GM19328 (cell line): ENCODE measurements around the gene PARD3.

ENCODE experiments used
- ATAC-seq: cut with Tn5 transposase; IDR thresholded peaks from one replicate; pipeline ENCODE4 v1.9.1; 2021; ENCODE audit warnings: mild to moderate bottlenecking, moderate library complexity; ENCODE audit not compliant: unreplicated experiment

PARD3 gene

DNA sequence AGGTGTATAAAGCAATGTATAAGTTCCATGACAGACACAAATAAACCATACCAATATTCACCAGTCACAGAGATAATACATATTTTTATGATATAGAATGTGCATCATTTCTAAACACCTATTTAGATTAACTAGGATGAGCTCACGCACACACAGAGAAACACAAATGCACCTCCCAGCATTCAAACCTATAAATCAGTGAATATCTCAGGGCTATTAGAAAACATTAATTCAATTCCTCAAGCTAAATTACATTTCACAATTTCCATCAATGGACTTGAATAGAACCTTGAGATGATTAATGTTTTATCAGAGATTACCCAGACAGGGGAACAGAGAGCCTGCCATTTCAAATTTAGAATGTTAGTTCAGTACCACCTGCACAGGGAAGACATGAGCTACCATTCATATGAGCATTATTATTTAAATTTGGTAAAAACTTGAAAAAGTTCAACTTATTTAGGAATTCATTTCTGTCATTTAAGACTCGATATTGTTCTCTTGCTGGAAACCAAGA lies 221.7 kb downstream of the PARD3 start:
- no peak for ATAC-seq

DNA sequence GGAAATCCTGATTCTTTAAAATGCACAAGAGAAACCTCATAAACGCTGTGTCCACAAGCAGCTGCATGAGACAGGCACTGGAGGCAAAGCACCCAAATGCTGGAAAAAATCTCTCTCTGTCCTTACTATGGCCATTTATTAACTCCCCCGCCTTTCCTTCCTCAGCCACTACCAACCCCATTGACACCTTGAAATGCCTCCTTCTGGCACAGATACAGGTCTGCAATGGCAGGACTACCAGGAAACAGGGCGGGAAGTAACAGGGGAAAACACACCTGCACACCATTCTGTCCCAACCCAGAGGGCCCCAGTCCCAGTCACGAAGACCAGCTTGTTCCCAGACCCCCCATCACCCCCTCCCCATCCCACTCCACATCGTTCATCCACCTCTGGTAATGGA lies 224.3 kb downstream of the PARD3 start:
- ATAC-seq = no peak

DNA sequence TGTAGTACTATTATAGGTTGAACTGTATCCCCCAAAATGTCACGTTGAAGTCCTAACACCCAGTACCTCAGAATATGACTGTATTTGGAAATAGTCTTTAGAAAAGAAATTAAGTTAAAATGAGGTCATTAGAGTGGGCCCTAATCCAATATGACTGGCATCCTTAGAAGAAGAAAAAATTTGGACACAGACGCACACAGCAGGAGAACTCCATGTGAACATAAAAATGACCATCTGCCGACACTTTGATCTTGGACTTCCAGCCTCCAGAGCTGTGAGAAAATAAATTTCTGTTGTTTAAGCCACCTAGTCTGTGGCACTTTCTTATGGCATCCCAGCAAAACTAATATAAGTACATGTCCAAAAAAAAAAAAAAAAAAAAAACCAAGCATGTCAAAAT lies 225.8 kb downstream of the PARD3 start:
- no peak for ATAC-seq

DNA sequence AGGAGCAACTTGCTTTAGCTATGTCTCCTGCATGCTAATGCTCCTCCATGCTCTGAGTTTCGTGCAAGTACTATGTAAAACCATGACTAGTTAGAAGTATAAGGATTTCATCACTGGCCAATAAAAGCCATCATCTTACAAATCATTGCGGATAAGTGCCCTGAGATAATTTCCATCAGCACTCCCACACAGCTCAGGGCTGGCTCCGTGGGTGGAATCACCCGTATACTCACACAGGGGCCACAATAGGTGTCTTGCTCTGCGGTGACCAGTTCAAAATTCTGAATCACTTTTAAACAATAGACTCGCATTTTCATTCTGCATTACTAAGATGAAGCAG lies 227.4 kb downstream of the PARD3 start:
- no peak for ATAC-seq

DNA sequence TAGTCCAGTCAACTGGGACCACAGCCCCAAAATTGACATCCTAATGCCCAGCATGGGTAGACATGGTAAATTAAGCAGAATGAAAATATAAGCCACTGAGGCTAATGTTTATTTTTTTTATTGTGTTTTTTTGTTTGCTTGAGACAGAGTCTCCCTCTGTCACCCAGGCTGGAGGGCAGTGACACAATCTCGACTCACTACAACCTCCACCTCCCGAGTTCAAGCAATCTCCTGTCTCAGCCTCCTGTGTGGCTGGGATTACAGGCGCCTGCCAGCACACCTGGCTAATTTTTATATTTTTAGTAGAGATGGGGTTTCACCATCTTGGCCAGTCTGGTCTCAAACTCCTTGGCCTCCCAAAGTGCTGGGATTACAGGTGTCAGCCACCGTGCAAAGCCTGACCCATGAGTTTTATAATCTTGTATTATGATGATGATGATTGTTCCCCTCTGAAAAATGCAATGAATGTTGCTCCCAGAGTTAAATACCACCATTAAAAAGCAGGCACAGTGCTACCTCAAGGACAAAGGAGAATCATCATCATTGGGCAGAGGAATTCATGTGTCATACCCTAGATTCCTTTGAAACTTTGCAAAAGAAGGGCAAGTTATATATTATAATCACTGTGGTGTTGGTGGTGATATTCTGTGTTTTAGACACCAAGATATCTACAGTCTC lies 228.0 kb downstream of the PARD3 start:
- ATAC-seq = no peak

DNA sequence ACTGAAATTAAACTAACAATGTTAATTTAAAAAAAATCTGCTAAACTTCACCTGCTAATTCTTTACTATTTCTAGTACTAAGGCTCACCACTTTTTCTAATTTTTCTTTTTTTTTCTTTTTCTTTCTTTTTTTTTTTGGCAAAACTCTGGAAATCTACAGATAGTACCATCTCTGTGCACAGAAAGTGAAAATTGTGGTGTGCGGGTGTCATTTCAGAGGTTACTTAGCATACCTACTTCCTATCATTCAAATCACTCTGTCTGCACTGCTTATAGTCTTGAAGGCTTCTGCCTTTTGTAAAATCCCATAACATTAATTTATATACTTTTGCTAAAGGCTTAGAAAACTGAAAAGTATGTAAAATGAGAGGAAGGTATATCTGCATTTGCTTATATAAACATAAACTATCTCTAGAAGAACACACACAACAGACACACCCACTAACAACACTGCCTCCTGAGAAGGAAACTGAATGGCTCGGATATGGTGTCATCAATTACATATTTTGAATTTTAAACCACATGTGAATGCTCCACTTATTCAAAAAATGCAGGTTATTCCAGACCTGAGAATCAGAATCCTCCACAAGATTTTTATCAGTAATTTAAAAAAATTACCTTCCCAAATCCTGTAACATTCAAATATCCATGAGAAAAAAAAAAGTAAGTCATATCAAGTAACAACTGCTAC lies 229.5 kb downstream of the PARD3 start:
- ATAC-seq = no peak

DNA sequence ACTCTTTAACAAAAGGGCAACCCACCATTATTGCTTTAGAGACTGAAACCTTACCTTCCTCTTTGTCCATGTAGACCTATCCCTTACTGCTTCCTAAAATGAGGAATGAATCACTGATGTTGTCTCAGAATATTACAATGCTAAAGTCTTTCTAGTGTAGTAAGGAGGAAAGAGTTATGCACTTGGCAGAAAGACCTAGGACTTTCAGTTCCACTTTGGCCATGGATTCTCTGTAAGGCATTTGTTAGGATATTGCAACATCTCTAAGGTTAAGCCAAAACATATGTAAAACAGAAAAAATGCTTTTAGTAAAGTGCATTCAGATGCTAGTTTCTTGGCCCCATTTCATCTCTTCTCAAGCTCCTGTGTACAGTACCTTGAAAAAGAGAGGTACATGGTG lies 230.9 kb downstream of the PARD3 start:
- no peak for ATAC-seq

DNA sequence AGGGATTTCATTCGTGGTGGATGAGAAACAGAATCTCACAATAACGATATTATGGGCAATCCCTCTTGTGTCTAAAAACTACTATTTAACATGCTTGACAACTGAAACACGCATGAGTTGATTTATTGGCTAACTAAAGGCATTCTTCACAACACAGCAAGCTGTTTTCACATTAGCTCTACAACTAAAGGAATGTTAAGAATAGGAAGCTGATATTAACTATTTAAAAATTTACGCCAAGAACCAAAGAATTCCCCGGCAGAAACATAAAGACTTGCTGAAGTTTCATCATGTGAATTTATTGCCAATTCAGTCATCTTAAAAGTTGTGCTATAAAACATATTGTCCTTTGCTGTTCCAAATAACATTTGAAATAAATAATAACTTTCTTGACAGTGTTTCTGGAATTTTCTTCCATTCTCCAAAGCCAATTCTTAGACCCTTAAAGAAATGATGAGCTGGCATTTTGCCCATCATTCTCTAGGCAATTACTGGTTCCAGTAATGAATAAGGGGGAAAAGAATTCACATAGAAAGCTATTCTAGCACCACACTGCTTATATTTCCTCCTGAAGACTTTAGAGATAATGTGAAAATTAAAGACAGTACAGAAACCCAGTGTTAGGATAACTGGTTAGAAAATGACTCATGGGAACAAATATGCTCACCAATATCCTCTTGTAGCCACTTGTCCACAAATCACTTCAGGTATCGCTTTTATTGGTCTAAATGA lies 233.1 kb downstream of the PARD3 start:
- no peak for ATAC-seq

DNA sequence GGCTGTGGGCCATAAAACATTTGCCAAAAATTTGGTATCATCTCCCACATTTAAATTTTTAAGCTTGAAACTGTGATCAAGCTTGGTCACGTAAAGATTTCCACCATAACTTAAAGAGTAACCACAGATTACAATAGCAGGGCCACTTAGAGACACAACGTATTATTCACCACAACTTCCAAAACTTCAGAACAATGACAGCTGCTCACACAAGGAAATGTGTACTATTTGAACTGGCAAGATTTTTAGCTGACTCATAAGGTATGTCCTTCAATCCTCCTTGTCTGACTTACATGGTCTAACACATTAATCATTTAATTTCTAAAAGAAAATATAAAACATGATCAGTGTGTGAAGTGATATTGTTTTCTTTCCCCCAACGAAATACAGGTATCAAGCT lies 234.5 kb downstream of the PARD3 start:
- no peak for ATAC-seq

DNA sequence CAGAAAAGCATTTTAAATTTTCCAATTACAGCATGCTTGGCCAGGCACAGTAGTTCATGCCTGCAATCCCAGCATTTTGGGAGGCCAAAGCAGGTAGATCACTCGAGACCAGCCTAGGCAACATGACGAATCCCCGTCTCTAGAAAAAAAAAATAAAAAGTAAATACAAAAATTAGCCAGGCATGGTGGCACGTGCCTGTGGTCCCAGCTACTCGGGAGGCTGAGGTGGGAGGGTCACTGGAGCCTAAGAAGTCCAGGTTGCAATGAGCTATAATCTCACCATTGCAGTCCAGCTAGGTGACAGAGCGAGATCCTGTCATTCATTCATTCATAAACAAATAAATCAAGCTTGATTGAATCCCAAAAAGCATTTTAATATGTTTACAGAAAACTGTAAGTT lies 234.9 kb downstream of the PARD3 start:
- no peak for ATAC-seq

DNA sequence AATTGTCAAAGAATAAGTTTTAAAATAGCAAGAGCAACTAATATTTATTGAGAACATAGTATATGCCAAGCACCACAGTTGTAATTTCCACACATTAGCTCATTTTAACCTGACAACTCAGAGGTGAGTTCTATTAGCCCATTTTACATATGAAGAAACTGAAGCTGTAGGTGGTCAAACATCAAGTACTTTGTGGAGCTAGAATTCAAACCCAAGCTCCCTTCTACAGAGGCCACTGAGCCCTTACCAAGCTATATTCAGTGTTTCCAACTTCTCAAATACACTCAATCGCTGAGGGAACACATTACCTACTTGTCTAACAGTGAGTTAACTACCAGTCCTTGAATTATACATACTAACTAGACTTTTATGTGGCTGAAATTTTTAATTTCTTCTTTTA lies 236.6 kb downstream of the PARD3 start:
- no peak for ATAC-seq

DNA sequence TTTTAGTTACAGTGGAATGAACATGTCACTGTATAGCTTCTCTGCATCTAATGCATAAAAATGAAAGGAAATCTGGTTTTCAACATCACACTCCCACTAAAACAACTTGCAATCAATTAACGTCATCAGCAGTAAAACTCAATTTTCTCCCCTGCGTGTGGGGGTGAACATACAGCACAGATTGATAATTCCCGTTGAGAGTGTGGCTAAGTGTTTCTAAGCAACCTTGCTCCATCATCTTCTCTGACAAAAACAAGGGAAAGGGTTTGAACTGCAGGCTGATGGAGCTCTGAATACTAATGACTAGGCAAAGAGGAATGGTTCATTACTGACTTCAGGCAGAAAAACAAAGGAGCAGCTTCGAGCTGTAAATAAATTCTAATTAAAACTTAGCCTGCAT lies 238.3 kb downstream of the PARD3 start:
- ATAC-seq = no peak

DNA sequence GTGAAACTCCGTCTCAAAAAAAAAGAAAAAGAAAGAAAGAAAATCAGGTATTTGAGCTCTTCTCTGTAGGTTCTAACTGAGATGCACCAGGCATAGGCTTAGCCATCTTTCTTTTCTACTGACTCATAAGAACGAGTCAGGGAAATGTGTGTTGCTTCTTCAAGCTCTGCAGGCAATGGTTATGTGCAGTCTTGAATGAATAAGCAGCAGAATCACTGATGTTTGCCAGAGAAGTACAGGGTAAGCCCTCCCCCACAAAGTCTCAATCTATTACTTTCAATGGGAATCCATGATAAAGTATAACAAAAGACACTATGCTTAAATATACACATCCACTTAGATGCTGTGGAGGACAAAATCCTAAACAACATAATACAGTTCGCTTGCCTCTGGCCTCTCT lies 239.2 kb downstream of the PARD3 start:
- ATAC-seq = no peak

DNA sequence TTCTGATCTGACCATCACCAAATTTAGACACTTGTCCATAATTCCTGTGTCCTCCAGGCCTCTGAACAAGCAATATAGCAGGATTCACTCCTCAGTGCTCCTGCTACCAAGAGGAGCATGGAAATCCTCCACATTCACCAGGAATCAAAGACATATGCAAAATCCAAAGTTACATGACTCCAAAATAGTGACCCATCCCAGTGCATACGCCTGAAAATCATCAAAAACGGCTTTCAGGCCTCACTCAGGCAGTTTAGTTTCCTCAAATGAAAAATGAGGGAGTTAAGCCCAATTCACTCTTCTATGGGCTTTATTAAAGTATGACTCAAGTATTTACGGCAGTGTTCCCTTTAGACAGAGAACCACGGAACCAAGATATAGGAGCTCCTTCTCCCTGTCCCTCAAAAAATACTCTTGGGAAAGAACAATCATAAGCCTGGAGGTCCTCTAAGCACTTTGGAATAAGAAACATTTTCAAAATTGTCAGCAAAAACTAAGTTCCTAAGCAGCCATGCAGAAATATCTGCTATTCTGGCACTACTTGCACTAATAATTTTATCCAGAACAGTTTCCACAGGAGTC lies 240.7 kb downstream of the PARD3 start:
- ATAC-seq = no peak

DNA sequence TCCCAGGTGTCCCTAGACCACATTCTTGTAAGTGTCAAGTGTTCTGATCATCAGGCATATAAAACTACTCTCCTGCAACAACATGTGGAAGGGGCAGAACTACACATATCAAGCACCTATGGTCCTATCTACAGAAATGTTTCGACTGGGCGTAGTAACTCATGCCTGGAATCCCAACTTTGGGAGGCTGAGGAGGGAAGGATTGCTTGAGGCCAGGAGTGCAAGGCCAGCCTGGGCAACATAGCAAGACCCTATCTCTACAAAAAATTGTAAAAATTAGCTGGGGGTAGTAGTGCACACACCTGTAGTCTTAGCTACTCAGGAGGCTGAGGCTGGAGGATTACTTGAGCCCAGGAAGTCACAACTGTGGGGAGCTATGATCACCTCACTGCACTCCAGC lies 244.2 kb downstream of the PARD3 start:
- no peak for ATAC-seq

DNA sequence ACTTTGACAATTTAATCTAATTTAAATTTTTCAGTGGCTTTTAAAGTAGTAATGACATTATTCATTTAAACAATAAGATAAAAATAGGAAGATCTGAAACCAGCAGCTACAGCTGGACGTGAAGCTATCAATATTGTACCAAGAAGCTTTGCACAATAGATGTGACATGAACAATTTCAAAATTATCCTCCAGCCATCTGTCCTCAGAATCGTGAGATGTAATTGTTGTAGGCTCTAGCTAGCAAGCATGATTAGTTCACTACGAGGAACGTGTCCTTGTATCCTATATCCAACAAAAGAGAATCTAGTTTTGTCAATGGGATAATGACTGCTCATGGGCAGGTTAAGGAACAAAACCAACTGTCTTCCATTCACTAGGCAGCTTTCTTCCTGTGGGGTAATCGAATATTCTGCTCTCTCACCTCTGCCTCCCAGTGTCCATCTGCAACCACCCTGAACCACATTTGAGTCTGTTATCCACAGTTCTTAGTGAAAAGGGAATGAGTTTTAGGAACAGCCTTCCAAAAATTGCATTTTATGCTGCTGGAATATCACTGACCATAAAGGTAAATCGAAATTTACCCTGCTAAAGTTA lies 247.3 kb downstream of the PARD3 start:
- no peak for ATAC-seq

DNA sequence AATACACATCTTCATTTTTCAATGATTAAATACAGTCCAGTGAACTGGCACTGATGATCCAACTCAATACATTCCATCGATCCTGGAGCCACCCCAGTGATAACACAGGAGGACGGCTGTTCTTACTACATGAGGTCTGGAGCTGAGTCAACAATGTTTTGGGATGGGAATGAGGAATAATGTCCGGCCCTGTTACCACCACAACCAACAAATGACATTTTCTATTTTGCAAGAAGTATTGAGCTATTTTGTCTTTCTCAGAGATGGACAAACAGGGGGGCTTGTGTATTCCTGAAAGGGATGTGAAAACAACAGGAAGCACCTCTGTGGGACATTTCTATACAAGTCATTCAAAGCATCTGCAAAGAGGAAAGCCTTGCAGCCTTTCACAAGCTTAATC lies 249.2 kb downstream of the PARD3 start:
- ATAC-seq = no peak

DNA sequence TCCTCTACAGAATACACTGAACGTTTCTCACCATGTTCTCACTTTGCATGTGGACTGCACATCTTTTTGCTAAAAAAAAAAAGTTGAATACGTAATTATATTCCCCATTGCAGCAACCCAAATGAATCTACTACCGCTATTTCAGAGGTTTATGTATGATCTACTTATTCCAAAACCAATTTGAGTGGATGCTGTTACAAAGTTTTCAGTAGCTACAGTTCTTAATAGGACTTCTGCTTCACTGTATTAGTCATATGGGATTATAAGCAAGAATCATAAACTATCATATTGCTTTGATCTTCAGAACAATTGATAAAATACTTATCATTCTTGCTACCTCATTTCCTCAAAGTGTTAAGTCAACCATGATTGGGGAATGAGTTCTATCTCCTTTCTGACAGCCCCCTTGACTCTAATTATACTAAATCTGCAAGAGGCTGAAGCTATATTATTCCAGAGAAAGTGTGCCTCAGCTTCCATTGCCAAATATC lies 257.0 kb downstream of the PARD3 start:
- no peak for ATAC-seq

DNA sequence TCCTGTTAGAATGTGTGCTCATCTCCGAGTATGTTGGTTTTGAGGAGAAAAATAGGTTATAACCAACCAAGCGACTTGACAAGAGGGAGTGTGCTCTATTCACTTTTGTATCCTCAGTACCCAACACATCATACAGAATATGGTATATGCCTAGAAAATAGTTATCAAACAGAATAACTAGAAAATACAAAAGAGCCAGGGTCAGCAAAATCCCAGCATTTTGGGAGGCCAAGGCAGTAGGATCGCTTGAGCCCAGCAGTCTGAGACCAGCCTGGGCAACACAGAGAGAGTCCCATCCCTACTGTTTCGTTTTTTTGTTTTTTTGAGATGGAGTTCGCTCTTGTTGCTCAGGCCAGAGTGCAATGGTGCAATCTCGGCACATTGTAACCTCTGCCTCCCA lies 257.9 kb downstream of the PARD3 start:
- no peak for ATAC-seq

DNA sequence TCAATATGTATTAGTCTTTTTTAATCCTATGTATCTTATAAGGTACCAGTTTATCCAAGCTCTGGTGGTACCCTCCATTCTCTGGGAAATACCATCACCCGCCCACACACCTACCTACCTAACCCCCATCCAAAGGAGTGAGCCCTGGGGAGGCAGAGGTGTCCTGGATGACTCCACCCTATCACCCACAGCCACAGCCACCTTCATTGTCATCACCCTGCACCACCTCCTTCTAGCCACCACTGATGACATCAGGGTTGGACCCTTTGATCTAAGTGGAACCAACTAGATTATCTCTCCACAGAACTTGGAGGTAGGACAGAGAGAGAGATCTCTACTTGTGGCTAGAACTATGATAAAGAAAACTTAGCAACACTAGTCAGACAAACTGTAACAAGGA lies 259.4 kb downstream of the PARD3 start:
- no peak for ATAC-seq

DNA sequence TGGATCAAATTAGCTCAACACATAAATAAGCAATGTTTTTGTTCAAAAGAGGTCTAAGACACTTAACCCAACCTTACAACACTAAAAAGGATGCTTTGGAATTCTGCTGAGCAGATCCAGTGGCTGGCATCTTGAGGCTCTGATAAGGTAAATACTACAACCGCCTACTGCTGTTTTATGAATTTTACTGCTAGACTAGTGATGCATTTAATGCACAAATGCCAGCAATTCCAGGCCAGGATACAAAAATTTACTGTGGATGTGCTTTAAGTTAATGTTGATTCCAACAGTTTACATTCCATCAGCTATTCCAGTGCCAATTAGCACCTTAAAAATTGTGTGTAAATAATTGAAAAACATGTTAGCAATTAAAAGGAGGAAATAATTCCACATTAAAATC lies 261.3 kb downstream of the PARD3 start:
- ATAC-seq = no peak
